ENCODE results near the gene ZNF282. TPM values are rescaled to one million over a fixed set of nuclear protein-coding genes. Genes with fewer than 3 reads are reported as not detected.
A peak's percentile ranks its signal among the peaks of the same experiment; 100 is the strongest.

ZNF282 gene
- total and polyA plus RNA-seq, 9 of the 15 experiments (the other 6 are each of a cell fraction or from before 2014, with no cell fraction given) = 0.76 to 58.6 (median 17.4) TPM

GRCh38 chr7:149195180-149196150 lies at the start of gene ZNF282 (continued):
- TF ChIP-seq HBP1 (CRISPR knock-in tag; IDR thresholded peaks at IDR 0.05) (peak; percentile 8; the same call in 1 of the 2 replicates), TEAD1 (CRISPR knock-in tag; IDR thresholded peaks at IDR 0.05) (peak; percentile 57 to 92; a peak in 2 of 4 replicates), ZNF311 (CRISPR knock-in tag; IDR thresholded peaks at IDR 0.05) (no peak), ZNF384 (IDR thresholded peaks at IDR 0.05; ENCODE audit: low read depth, low read length) (peak; percentile 41; the same call in 1 of the 2 replicates), SRSF9 (IDR thresholded peaks at IDR 0.05; ENCODE audit: borderline replicate concordance, low read depth, low read length) (no peak), PHF8 (IDR thresholded peaks at IDR 0.05; ENCODE audit: borderline replicate concordance, low read length) (peak; percentile 92), PRPF4 (IDR thresholded peaks at IDR 0.05; ENCODE audit: insufficient read depth, low read depth, low read length, poor library complexity, severe bottlenecking) (peak; percentile 43), KAT2B (IDR thresholded peaks at IDR 0.05; ENCODE audit: low read depth, low read length) (peak; percentile 58), U2AF2 (optimal IDR thresholded peaks at IDR 0.05; ENCODE audit: low read depth, low read length) (no peak), TEAD2 (tag; IDR thresholded peaks at IDR 0.05) (no peak), CCNT2 (IDR thresholded peaks at IDR 0.05; ENCODE audit: borderline replicate concordance, extremely low read depth, insufficient read length, low read depth, low read length) (peak; percentile 58), SMAD4 (CRISPR knock-in tag; conservative IDR thresholded peaks at IDR 0.05) (peak; percentile 72; the same call in 1 of the 2 replicates), KDM1A (IDR thresholded peaks at IDR 0.05) (no peak), SP1 (CRISPR knock-in tag; IDR thresholded peaks at IDR 0.05) (peak; percentile 91), POLR2G (IDR thresholded peaks at IDR 0.05; ENCODE audit: low read depth, low read length) (peak; percentile 98), ZNF3 (CRISPR knock-in tag; IDR thresholded peaks at IDR 0.05) (no peak)
- TF ChIP-seq, protein P1, sequence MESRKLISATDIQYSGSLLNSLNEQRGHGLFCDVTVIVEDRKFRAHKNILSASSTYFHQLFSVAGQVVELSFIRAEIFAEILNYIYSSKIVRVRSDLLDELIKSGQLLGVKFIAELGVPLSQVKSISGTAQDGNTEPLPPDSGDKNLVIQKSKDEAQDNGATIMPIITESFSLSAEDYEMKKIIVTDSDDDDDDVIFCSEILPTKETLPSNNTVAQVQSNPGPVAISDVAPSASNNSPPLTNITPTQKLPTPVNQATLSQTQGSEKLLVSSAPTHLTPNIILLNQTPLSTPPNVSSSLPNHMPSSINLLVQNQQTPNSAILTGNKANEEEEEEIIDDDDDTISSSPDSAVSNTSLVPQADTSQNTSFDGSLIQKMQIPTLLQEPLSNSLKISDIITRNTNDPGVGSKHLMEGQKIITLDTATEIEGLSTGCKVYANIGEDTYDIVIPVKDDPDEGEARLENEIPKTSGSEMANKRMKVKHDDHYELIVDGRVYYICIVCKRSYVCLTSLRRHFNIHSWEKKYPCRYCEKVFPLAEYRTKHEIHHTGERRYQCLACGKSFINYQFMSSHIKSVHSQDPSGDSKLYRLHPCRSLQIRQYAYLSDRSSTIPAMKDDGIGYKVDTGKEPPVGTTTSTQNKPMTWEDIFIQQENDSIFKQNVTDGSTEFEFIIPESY (CRISPR knock-in tag; IDR thresholded peaks at IDR 0.05) = peak; percentile 86
